HCT116 (cell line): ENCODE measurements around the gene ARAP1. TPM values are rescaled to one million over a fixed set of nuclear protein-coding genes. Genes with fewer than 3 reads are reported as not detected.

ENCODE experiments used
- ATAC-seq: fragments of 200-7000 bp; cut with Tn5 transposase; 2 replicates; pipeline ENCODE4 v1.9.1; 2020; ENCODE audit warnings: mild to moderate bottlenecking, moderate library complexity
- BruUV-seq: library from RNA; stranded (reverse); fragments of 400-500 nt; replicated peaks from 2 replicates; lab custom pipeline; 2021; lab: Mats Ljungman, UMichigan
- CTCF ChIA-PET: fragments of 300-600 bp; sonication (Branson Sonifier 250); formaldehyde crosslinking; loops from one replicate; lab custom pipeline; 2021; ENCODE audit warnings: antibody characterized with exemption; lab: Charles Lee
- POLR2A ChIA-PET: fragments of 300-600, 350-600 bp; sonication (Branson Sonifier 250); formaldehyde crosslinking; loops from one replicate; lab custom pipeline; 2021; ENCODE audit warnings: antibody characterized with exemption; lab: Charles Lee
- RAD21 ChIA-PET, 2 experiments: fragments of 300-600 bp; sonication (Branson Sonifier 250); formaldehyde crosslinking; loops; one replicate each; lab custom pipeline; 2023; ENCODE audit warnings: low total read pairs in 2 of 2; ENCODE audit not compliant: uncharacterized antibody in 2 of 2, unreplicated experiment in 2 of 2, low non-redundant PET in 1 of 2; lab: Charles Lee
- DNase-seq: peaks from one replicate; pipeline ENCODE4 v3.0.0-alpha.2; 2010; ENCODE audit warnings: low read depth, low spot score
- H2AFZ ChIP-seq: fragments of 200-600 bp; shearing (Covaris generic), sonication (generic); 2 replicates; pipeline ENCODE4 v1.6.1; 2017; ENCODE audit warnings: low read depth, mixed run types, mixed read lengths, antibody characterized with exemption, low read length; ENCODE audit not compliant: poor library complexity, severe bottlenecking
- H3K27ac ChIP-seq: 2 replicates; pipeline ENCODE4 v1.5.1; 2012; ENCODE audit warnings: low read depth, low read length
- H3K27me3 ChIP-seq: fragments of 200-600 bp; sonication (generic); 2 replicates; pipeline ENCODE4 v1.6.1; 2016; ENCODE audit warnings: mixed run types, low read length, mixed read lengths; ENCODE audit not compliant: insufficient read depth
- H3K36me3 ChIP-seq, 2 experiments: fragments of 200-500 bp in 1 of 2; fragments of 200-600 bp in 1 of 2; sonication (Bioruptor generic) in 1 of 2; sonication (generic) in 1 of 2; 2 replicates each; pipeline versions ENCODE4 v1.5.1 to v1.6.1; 2014 to 2016; ENCODE audit warnings: low read length in 2 of 2, inconsistent platforms in 1 of 2, mixed read lengths in 1 of 2, mixed run types in 1 of 2; ENCODE audit not compliant: insufficient read depth in 2 of 2, control insufficient read depth in 1 of 2
- H3K4me1 ChIP-seq, 2 experiments: fragments of 200-600 bp in 1 of 2; sonication (generic) in 1 of 2; 2 replicates each; pipeline versions ENCODE4 v1.5.1 to v1.6.1; 2012 to 2017; ENCODE audit warnings: low read length in 2 of 2, inconsistent platforms in 1 of 2, mild to moderate bottlenecking in 1 of 2, mixed read lengths in 1 of 2, mixed run types in 1 of 2, moderate library complexity in 1 of 2; ENCODE audit not compliant: insufficient read depth in 2 of 2, control insufficient read depth in 1 of 2
- H3K4me2 ChIP-seq: fragments of 200-600 bp; sonication (generic); 2 replicates; pipeline ENCODE4 v1.6.1; 2017; ENCODE audit warnings: mixed run types, low read length, mixed read lengths
- H3K4me3 ChIP-seq, 2 experiments: fragments of 200-600 bp in 1 of 2; sonication (generic) in 1 of 2; replicated peaks in 1 of 2; 2 replicates each; pipeline ENCODE4 v1.5.1; 2011 to 2016; ENCODE audit warnings: low read length in 2 of 2, control low read depth in 1 of 2, low read depth in 1 of 2, mild to moderate bottlenecking in 1 of 2, mixed read lengths in 1 of 2, mixed run types in 1 of 2
- H3K79me2 ChIP-seq: fragments of 200-600 bp; sonication (generic); 2 replicates; pipeline ENCODE4 v1.6.1; 2017; ENCODE audit warnings: mild to moderate bottlenecking, mixed run types, low read length, moderate library complexity, mixed read lengths; ENCODE audit not compliant: insufficient read depth
- H3K9ac ChIP-seq: fragments of 200-600 bp; sonication (generic); 2 replicates; pipeline ENCODE4 v1.6.1; 2016; ENCODE audit warnings: low read length, mixed read lengths
- H3K9me2 ChIP-seq: fragments of 200-600 bp; sonication (generic), shearing (Covaris generic); 2 replicates; pipeline ENCODE4 v1.6.1; 2017; ENCODE audit warnings: mixed run types, mild to moderate bottlenecking, moderate library complexity; ENCODE audit not compliant: insufficient read depth
- H3K9me3 ChIP-seq, 2 experiments: fragments of 200-500 bp in 1 of 2; fragments of 200-600 bp in 1 of 2; sonication (Bioruptor generic) in 1 of 2; sonication (generic) in 1 of 2; 2 replicates each; pipeline ENCODE4 v1.6.1; 2014 to 2017; ENCODE audit warnings: low read length in 2 of 2, mixed read lengths in 2 of 2, inconsistent platforms in 1 of 2, low read depth in 1 of 2, mild to moderate bottlenecking in 1 of 2, mixed run types in 1 of 2, moderate library complexity in 1 of 2; ENCODE audit not compliant: control insufficient read depth in 1 of 2, insufficient read depth in 1 of 2
- H4K20me1 ChIP-seq: fragments of 200-600 bp; sonication (generic), shearing (Covaris generic); 2 replicates; pipeline ENCODE4 v1.6.1; 2017; ENCODE audit warnings: mixed run types, mild to moderate bottlenecking, moderate library complexity; ENCODE audit not compliant: insufficient read depth
- CBX3 ChIP-seq: IDR thresholded peaks from 2 replicates; pipeline ENCODE4 v1.6.1; 2012; ENCODE audit warnings: low read depth
- CEBPB ChIP-seq: IDR thresholded peaks from 2 replicates; pipeline ENCODE4 v1.6.1; 2012; ENCODE audit warnings: low read depth
- EGR1 ChIP-seq: IDR thresholded peaks from 2 replicates; pipeline ENCODE4 v1.6.1; 2012; ENCODE audit warnings: low read depth
- ELF1 ChIP-seq: IDR thresholded peaks from 2 replicates; pipeline ENCODE4 v1.6.1; 2012; ENCODE audit warnings: low read depth, borderline replicate concordance
- JUND ChIP-seq: IDR thresholded peaks from 2 replicates; pipeline ENCODE4 v1.6.1; 2012
- POLR2A ChIP-seq: IDR thresholded peaks from 2 replicates; pipeline ENCODE4 v1.7.0; 2011; ENCODE audit warnings: borderline replicate concordance; ENCODE audit not compliant: insufficient read depth, insufficient read length; ENCODE audit errors: extremely low read depth
- RAD21 ChIP-seq: IDR thresholded peaks from 2 replicates; pipeline ENCODE4 v1.6.1; 2012; ENCODE audit warnings: low read depth, mild to moderate bottlenecking
- REST ChIP-seq: IDR thresholded peaks from 2 replicates; pipeline ENCODE4 v1.6.1; 2012; ENCODE audit warnings: low read depth
- SIN3A ChIP-seq: IDR thresholded peaks from 2 replicates; pipeline ENCODE4 v1.6.1; 2012; ENCODE audit warnings: low read depth
- TCF7L2 ChIP-seq: IDR thresholded peaks from 2 replicates; pipeline ENCODE4 v1.7.0; 2011; ENCODE audit warnings: borderline replicate concordance, inconsistent platforms; ENCODE audit not compliant: insufficient read depth, insufficient read length; ENCODE audit errors: extremely low read depth
- ZFX ChIP-seq: fragments of 450-650 bp; IDR thresholded peaks from 2 replicates; pipeline ENCODE4 v1.6.1; 2017
- ZNF274 ChIP-seq: fragments of 200-500 bp; sonication (Bioruptor generic); IDR thresholded peaks from 2 replicates; pipeline ENCODE4 v1.6.1; 2014; ENCODE audit warnings: mild to moderate bottlenecking, low read depth, low read length, inconsistent platforms
- intact Hi-C: fragments of 100-400 bp; cut with micrococcal nuclease; formaldehyde crosslinking; loops from 2 replicates; pipeline ENCODE4 v1.10.0; 2022
- total RNA-seq: library from RNA; stranded (reverse); gene quantifications from one replicate; pipeline ENCODE4 v1.2.1, GENCODE V29; 2021; ENCODE audit not compliant: unreplicated experiment

The ARAP1 gene
- total RNA-seq, 1 experiment from 2014 or later: 57.4 TPM

- ChIA-PET RAD21 (no interaction called here), CTCF (interaction anchor here (0.6 kb wide), 1 partner anchor 466 kb away, joined by 5 read pairs; no protein-coding TSS in a partner anchor), POLR2A (no interaction called here)
- no peak for DNase-seq
- no peak overlapping the region for H3K27ac ChIP-seq
- H3K79me2 ChIP-seq: no peaks in the 10 kb centered on the region
- H3K9ac ChIP-seq: no peak overlapping the region
- H4K20me1 ChIP-seq: no peaks in the 10 kb centered on the region
- BruUV-seq: no TSS peak
- intact Hi-C loops: no loop called here
- no peaks in the 10 kb centered on the region for H3K9me3 ChIP-seq
- no peak overlapping the region for H3K4me2 ChIP-seq
- H3K36me3 ChIP-seq: peaks cover 0 to 10% of the 10 kb centered on the region in 2 experiments; a peak in 2 of 4 replicates
- no peaks in the 10 kb centered on the region for H3K4me1 ChIP-seq
- no peaks in the 10 kb centered on the region for H3K9me2 ChIP-seq
- TF ChIP-seq JUND (no peak), ELF1 (no peak), CEBPB (no peak), ZNF274 (no peak), EGR1 (no peak), RAD21 (no peak)
- no peaks in the 10 kb centered on the region for H3K27me3 ChIP-seq
- no peak for ATAC-seq
- no peak overlapping the region for H2AFZ ChIP-seq
- H3K4me3 ChIP-seq: no peak overlapping the region
Measured at GRCh38 chr11:72712168-72712751, 39.9 kb downstream of the ARAP1 start.

- BruUV-seq: no TSS peak
- peaks cover 0 to 10% of the 10 kb centered on the region in 2 experiments; a peak in 2 of 4 replicates for H3K36me3 ChIP-seq
Measured at GRCh38 chr11:72711141-72711540, 41.1 kb downstream of the ARAP1 start.

More at GRCh38 chr11:72711141-72711540, 41.1 kb downstream of the ARAP1 start:
- DNase-seq (no peak), ATAC-seq (no peak)
- H3K27me3 ChIP-seq: no peaks in the 10 kb centered on the region
- intact Hi-C loops: no loop called here
- ChIA-PET CTCF (no interaction called here), RAD21 (no interaction called here), POLR2A (no interaction called here)
- no peaks in the 10 kb centered on the region for H3K4me1 ChIP-seq
- H3K27ac ChIP-seq: no peak overlapping the region
- H3K9me3 ChIP-seq: no peaks in the 10 kb centered on the region
- no peaks in the 10 kb centered on the region for H3K9me2 ChIP-seq
- TF ChIP-seq SIN3A (no peak), ZFX (no peak), REST (no peak), CBX3 (no peak), ZNF274 (no peak), TCF7L2 (no peak), CEBPB (no peak), POLR2A (no peak)
- H3K4me2 ChIP-seq: no peak overlapping the region
- H3K79me2 ChIP-seq: no peaks in the 10 kb centered on the region
- no peak overlapping the region for H3K9ac ChIP-seq
- no peak overlapping the region for H3K4me3 ChIP-seq
- no peaks in the 10 kb centered on the region for H4K20me1 ChIP-seq
- no peak overlapping the region for H2AFZ ChIP-seq
